HG03196 (cell line): ENCODE results near the gene CDH1.
"Not testable (repeated sequence)": the region's sequence is repeated elsewhere in the genome, so short reads cannot be mapped to it uniquely, and the experiment has no call there.

Experiments used
- ATAC-seq: cut with Tn5 transposase; IDR thresholded peaks from one replicate; pipeline ENCODE4 v1.9.1; 2021; ENCODE audit not compliant: unreplicated experiment

Gene CDH1

GRCh38 chr16:68737046-68737729, at the start of gene CDH1:
CDH1 (plus strand) TSS chr16:68737292; CDS start chr16:68737416, 124 bp downstream.
- ATAC-seq: no peak

- no peak for ATAC-seq
Observed at GRCh38 chr16:68689921-68690320, 47.2 kb upstream of the CDH1 start.

GRCh38 chr16:68695575-68695974, 41.5 kb upstream of the CDH1 start:
- no peak for ATAC-seq

- ATAC-seq: no peak
Observed at GRCh38 chr16:68696514-68696913, 40.6 kb upstream of the CDH1 start.

GRCh38 chr16:68698091-68698490, 39.0 kb upstream of the CDH1 start:
- no peak for ATAC-seq

GRCh38 chr16:68700120-68700519, 37.0 kb upstream of the CDH1 start:
- no peak for ATAC-seq

- no peak for ATAC-seq
Observed at GRCh38 chr16:68700831-68701230, 36.3 kb upstream of the CDH1 start.

GRCh38 chr16:68704232-68704867, 32.7 kb upstream of the CDH1 start:
- ATAC-seq: no peak

GRCh38 chr16:68707340-68708152, 29.5 kb upstream of the CDH1 start:
- ATAC-seq: no peak

- no peak for ATAC-seq
Observed at GRCh38 chr16:68710211-68710610, 26.9 kb upstream of the CDH1 start.

GRCh38 chr16:68711421-68712139, 25.5 kb upstream of the CDH1 start:
- no peak for ATAC-seq

GRCh38 chr16:68713361-68713760, 23.7 kb upstream of the CDH1 start:
- ATAC-seq: no peak

GRCh38 chr16:68715471-68715870, 21.6 kb upstream of the CDH1 start:
- ATAC-seq: no peak

GRCh38 chr16:68716516-68716915, 20.6 kb upstream of the CDH1 start:
- not testable (repeated sequence) for ATAC-seq

GRCh38 chr16:68717684-68718083, 19.4 kb upstream of the CDH1 start:
- ATAC-seq: no peak

- no peak for ATAC-seq
Observed at GRCh38 chr16:68718590-68718989, 18.5 kb upstream of the CDH1 start.

- peak; percentile 77 for ATAC-seq
Observed at GRCh38 chr16:68719993-68720489, 17.1 kb upstream of the CDH1 start.

GRCh38 chr16:68722119-68723024, 14.7 kb upstream of the CDH1 start:
- no peak for ATAC-seq

GRCh38 chr16:68724797-68725196, 12.3 kb upstream of the CDH1 start:
- ATAC-seq: no peak

GRCh38 chr16:68728523-68728922, 8.6 kb upstream of the CDH1 start:
- ATAC-seq: no peak
